Skin of body (tissue), 2 donors: ENCODE results near the gene PPP1CA. TPM values are rescaled to one million over a fixed set of nuclear protein-coding genes. Genes with fewer than 3 reads are reported as not detected.

Experiments used
- DNase-seq: peaks from one replicate; lab custom pipeline; 2025; lab: John Stamatoyannopoulos, UW
- total RNA-seq: library from RNA; depleted of rRNA; stranded (reverse); fragments of >200 nt; gene quantifications from one replicate; pipeline ENCODE4 v1.2.3, GENCODE V29; 2014

The PPP1CA gene
- total RNA-seq, 1 donor from 2014 or later, result 78.3 TPM

GRCh38 chr11:67387069-67387468 is 14.6 kb downstream of the PPP1CA start:
- DNase-seq, result no peak

GRCh38 chr11:67384851-67385366 is 16.7 kb downstream of the PPP1CA start:
- DNase-seq, result no peak

GRCh38 chr11:67382276-67383136 is 19.2 kb downstream of the PPP1CA start:
- peak; percentile 73 for DNase-seq

GRCh38 chr11:67381244-67381972 is 20.2 kb downstream of the PPP1CA start:
- no peak for DNase-seq

GRCh38 chr11:67379061-67380058 is 22.3 kb downstream of the PPP1CA start:
- DNase-seq, result no peak

GRCh38 chr11:67378544-67378943 is 23.1 kb downstream of the PPP1CA start:
- no peak for DNase-seq

GRCh38 chr11:67376873-67377808 is 24.5 kb downstream of the PPP1CA start:
- DNase-seq, result no peak

- no peak for DNase-seq
Measured at GRCh38 chr11:67376063-67376820, 25.4 kb downstream of the PPP1CA start.

GRCh38 chr11:67375320-67376055 is 26.2 kb downstream of the PPP1CA start:
- DNase-seq, result no peak

GRCh38 chr11:67374571-67375281 is 26.9 kb downstream of the PPP1CA start:
- DNase-seq, result no peak

- no peak for DNase-seq
Measured at GRCh38 chr11:67373648-67374570, 27.7 kb downstream of the PPP1CA start.

- peak; percentile 18 for DNase-seq
Measured at GRCh38 chr11:67372993-67373647, 28.5 kb downstream of the PPP1CA start, which contains the start of gene CLCF1. TSS of gene CLCF1 (minus strand) at chr11:67373598. CDS start at chr11:67373539, 59 bp downstream.

- no peak for DNase-seq
Measured at GRCh38 chr11:67372321-67372992, 29.2 kb downstream of the PPP1CA start.

- no peak for DNase-seq
Measured at GRCh38 chr11:67371911-67372320, 29.7 kb downstream of the PPP1CA start.

GRCh38 chr11:67371189-67371910 is 30.3 kb downstream of the PPP1CA start:
- DNase-seq, result no peak
